HG02798 (cell line): Measurements from ENCODE around the gene PYCR2.

Experiments
- ATAC-seq: cut with Tn5 transposase; IDR thresholded peaks from one replicate; pipeline ENCODE4 v1.9.1; 2021; ENCODE audit warnings: mild to moderate bottlenecking; ENCODE audit not compliant: unreplicated experiment, poor library complexity

PYCR2 gene

GRCh38 chr1:225880222-225880588 is 43.8 kb downstream of the PYCR2 start:
- ATAC-seq, result no peak

- no peak for ATAC-seq
Measured at GRCh38 chr1:225879521-225880221, 44.4 kb downstream of the PYCR2 start.

DNA sequence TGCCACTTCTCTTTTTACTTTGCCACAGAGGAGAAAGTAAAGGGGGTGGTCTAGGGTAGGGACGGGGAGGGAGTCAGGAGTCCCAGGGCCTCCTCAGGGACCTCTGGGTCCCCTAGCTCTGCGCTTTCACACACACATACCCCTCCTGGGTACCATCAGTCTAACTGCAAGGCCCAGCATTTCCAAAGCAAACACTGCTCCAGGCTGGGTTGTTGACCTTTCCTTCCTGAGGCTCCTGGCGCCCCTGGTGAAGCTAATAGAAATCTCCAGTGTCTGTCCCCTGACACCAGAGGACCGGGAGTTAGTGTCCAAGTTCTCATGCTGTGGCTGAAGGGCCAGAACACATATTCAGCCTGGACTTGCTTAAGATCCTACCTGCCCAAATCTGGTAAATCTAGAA is 45.8 kb downstream of the PYCR2 start:
- ATAC-seq, result no peak

GRCh38 chr1:225877580-225877979 is 46.5 kb downstream of the PYCR2 start:
- ATAC-seq, result no peak

DNA sequence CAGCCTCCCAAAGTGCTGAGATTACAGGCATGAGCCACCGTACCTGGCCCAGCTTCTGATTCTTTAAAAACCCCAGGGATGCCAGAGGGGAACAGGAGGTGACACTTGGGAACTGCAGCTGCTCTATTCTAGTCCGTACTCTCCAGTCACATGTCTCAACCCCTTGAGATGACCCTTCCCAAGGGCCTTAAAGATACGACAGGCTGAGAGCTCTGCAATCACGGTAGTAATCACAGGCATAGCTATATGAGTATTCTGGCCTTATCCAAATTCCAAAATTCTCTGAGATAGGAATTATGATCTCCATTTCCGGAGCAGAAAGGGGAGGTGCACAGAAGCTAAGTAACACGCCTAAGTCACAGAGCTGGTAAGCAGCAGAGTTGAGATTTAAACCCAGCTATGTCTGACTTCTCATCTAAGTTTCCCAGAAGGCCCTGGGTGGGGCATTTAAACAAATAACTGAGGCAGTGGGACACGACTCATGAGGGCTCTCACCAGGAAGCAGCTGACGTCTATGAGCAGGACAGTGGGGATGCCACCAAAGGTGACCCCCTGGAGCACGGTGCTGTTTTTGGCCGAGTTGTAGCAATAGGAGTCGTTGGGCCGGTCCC is 47.0 kb downstream of the PYCR2 start:
- no peak for ATAC-seq

- ATAC-seq, result no peak
Measured at GRCh38 chr1:225875044-225875815, 48.8 kb downstream of the PYCR2 start.

DNA sequence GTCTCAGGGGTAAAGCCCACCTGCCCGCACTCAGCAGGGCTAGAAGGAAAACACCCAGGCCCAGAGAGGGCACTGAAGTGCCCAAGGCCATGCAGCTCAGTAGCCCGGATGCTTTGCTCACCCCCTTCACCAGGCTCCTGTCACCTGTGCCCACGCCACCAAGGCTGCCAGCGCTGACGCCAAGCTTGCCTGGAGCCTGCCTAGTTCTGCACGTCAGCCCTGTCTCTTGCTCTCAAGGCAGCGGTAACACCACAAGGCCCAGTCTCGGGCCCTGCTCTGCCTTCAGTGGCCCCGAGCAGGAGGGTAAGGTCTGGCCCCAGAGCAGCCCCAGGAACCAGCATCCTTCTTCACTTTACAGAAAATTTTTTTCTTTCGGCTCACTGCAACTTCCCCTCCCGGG is 49.6 kb downstream of the PYCR2 start:
- ATAC-seq, result no peak

DNA sequence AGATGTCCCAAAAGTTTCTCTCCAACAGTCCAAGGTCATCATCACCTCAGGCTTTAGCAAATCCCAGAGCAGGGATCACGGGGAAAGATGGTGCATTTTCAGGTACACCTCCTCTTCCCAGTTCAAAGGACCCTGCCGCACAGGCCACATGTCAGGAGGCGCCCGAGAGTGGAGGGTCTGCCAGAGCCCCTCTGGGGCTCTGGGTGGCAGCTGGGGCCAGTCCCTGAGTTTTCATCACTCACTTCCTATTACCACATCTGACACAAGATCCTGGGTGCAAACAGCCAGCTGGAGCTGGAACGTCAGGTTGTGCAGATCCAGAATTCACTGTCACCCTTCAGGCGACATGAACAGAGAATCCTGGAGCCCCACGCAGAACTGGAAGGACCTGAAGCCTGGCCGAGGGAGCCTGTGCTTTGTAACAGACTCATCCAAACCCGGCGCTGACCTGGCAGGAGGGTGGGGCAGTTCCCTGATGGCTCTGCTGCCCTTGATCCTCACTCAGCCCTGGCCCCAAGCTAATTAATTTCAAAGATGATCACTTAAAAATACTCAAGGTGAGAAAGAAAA is 50.7 kb downstream of the PYCR2 start:
- ATAC-seq, result no peak

DNA sequence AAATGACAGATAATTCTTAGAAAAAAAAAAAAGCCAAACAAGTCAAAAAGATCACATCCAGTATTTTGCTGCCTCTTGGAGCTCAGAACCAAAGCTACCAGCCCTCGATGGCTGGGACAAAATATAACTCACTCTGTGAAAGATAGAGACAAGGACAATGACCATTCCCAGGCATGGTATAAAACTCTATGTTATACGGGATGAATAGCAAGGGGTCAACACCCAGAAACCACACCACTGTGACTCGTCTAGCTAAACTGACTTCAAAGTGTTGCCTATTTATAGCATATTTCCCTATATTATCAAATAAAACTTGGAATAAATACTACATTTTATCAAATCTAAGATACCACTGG is 52.0 kb downstream of the PYCR2 start:
- no peak for ATAC-seq

DNA sequence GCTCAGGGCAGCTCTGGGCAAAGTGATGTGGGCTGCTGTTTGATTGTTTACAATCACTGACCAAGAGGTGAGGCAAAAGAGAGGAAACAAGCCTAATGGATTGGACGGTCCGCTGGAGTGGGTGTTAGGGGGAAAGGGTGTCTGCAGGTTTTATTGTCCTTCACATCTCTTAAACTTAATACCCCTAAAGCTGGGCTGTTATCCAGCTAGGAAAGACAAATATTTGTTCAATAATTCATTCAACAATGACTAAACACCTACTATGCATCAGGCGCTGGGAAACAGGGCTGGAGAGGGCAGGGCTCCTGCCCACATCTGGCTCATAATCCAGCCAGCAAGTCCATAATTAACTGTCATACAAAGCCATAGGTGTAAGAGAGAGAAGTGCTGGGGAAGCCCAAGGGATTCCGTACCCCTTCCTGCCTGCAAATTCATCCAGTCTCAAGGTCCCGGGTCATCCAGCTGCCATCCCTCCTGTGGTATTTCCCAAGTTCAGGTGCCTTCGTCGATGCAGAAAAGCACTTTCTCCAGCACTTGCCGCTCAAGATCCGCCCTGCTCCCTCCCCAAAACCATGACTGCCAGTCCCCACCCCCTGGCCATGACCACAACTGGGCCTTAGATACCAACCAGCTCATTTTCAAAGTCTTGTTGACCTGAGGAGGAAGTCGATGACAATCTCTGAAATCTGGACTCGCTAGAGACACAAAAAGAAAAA is 52.5 kb downstream of the PYCR2 start:
- ATAC-seq, result no peak

- no peak for ATAC-seq
Measured at GRCh38 chr1:225870911-225871310, 53.1 kb downstream of the PYCR2 start.
